HT-29 (cell line): ENCODE results near the gene XPNPEP1. TPM values are rescaled to one million over a fixed set of nuclear protein-coding genes. Genes with fewer than 3 reads are reported as not detected.
"Not testable (repeated sequence)": the region's sequence is repeated elsewhere in the genome, so short reads cannot be mapped to it uniquely, and the experiment has no call there.

Experiments
- DNase-seq: peaks from one replicate; pipeline ENCODE4 v3.0.0-alpha.2; 2015; ENCODE audit warnings: low spot score
- total RNA-seq: library from RNA; depleted of rRNA; stranded (reverse); fragments of >200 nt; shearing (Covaris generic); gene quantifications from 2 replicates; pipeline ENCODE4 v1.2.3, GENCODE V29; 2014

The XPNPEP1 gene
- total RNA-seq, 1 experiment from 2014 or later: 192 TPM

DNA sequence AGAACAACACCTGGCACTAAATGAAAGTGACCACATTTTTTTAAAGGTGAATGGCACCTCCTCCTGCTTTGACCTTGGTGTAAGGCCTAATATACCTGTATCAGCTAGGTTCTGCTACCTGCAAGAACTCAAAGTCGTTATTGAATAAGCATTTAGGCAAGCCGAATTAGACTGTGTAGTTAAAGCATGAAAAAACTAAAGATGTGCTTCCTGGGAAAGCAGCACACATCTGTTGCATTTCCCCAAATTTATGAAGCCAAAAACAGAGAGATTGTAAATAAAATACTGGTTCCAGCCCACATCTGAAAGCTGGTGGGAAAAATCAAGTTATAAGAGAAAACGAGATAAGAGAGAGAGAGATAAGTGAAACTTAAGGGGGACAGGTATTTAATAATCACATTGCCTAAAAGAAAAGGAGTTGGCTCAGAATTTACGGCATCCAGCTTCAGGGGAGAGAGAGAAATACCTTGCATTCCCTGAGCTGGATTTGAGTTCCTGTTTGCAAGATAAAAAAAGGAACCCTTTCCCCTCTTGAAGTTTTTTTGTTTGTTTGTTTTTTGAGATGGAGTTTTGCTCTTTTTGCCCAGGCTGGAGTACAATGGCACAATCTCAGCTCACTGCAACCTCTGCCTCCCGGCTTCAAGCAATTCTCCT lies 1.8 kb upstream of the XPNPEP1 start:
- no peak for DNase-seq

DNA sequence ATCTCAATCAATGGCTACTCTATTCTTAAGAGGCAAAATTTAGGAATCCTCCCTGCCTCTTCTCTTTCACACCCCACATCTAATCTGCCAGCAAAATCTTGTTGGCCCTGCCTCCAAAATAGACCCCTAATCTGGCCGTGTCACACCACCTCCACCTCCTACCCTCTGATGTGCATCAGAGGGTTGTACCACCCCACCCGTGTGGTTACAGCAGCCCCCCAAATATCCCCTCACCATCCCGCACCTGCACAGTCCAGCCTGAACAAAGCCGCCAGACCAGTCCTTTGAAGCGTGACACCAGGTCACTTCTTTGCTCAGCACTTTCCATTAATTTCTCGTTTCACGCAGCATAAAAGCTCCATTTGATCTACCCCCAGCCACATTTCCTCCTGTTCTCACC lies 776 bp upstream of the XPNPEP1 start:
- no peak for DNase-seq

DNA sequence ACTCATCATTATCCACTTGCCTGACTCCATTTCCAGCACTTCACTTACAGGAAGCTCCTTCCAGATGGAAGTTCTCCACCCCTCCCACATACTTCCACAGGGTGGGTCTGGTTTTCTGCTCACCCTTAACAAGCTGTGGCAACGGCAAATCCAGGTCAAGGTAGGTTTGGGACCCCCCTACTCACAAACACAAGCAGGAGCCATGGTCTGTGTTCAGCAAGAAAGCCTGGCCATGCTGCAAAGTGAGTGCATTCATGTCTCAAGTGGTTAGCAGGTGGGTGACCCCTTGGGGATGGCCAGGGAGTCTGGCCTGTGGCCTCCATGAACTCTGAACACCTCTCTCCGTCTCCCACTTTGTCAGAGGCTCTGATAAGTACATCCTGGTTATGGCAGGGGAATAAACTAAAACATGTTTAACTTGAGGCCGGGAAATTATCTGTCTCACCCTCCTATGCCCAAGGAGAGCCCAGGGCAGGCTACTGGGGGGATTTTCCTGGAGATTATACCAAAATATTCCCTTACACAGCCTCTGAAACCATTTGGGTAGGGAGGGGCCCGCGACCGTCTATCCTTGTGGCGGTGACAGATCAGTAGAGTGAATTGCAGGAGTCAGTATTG lies 844 bp downstream of the XPNPEP1 start:
- peak; percentile 75 for DNase-seq

DNA sequence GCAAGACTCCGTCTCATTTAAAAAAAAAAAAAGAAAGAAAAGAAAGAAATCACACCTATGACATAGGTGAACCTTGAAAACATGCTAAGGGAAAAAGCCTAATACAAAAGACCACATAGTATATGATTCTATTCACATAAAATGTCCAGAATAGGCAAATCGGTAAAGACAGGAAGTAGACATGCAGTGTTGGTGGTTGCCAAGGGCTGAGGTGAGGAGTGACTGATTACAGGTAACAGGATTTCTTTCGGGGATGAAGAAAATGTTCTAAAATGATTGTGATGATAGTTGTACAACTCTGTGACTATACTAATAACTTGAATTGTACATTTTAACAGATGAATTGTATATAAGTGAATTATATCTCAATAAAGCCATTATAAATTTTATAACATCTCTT lies 3.3 kb downstream of the XPNPEP1 start:
- no peak for DNase-seq

DNA sequence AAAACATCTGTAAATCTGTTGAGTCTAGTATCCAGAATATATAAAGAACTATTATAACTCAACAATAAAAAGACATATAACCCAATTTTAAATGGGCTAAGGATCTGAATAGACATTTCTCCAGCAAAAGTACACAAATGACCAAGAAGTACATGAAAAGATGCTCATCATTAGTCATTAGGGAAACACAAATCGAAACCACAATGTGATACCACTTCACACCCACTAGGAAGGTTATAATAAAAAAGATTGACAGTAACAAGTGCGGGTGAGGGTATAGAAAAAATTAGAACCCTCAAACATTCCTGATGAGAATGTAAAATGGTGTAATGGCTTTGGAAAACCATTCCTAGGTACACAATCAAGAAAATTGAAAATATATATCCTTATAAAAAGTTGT lies 4.1 kb downstream of the XPNPEP1 start:
- no peak for DNase-seq

DNA sequence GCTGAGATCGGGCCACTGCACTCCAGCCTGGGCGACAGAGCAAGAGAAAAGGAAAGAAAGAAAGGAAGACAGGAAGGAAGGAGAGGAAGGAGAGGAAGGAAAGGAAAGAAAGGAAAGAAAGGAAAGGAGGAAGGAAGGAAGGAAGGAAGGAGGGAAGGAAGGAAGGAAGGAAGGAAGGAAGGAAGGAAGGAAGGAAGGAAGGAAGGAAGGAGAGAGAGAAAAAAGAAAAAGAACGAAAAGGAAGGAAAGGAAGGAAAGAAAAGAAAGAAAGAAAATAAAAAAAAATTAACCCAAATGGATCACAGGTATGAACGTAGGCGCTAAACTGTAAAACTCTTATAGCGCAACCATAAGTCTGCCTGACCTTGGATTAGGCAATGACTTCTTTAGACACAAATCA lies 4.6 kb downstream of the XPNPEP1 start:
- DNase-seq: not testable (repeated sequence)

- DNase-seq: no peak
Observed at GRCh38 chr10:109915566-109915965, 7.7 kb downstream of the XPNPEP1 start.

DNA sequence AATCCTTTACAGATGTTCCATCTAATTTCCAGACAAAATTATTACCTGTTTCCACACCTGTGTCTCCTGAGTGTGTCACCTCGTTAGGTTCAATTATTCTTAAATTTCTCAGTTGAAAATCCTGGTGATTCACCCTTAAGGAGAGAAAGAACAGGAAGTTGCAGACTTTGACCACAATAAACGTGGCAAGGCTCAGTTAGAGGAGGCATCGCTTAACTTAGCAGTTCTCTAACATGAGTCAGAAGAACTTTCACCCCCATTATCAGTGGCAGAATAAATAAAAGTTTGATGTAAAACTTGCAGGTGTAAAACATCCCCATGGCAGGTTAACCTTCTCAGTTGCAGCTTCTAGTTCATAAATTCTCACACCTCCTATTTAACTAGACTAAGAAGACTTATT lies 8.3 kb downstream of the XPNPEP1 start:
- peak; percentile 90 for DNase-seq

DNA sequence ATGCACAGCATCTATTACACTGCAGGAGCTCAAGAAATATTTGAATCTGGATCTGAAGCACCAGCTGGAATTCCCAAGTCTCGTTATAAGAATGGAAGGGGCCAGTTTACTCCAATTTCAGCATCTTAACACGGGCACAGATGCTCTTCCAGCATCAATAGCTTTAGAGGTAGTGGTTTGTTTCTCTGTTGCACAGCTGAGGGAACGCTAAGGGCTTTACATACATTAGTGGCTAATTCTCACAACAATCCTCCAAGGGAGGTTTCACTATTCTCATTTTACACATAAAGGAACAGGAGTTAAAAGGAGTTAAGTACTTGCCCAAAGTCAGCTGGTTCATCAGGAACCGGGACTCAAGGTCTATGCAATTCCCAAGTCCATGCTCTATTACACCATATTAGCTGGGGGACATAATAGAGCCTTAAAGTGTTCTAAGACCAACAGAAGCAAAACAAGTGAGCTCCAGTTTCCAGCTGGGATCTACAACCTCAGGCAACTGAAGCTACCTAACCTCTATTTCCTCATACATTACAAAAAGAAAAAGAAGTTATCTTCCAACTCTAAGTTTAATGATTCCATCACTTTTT lies 9.9 kb downstream of the XPNPEP1 start:
- DNase-seq: no peak

DNA sequence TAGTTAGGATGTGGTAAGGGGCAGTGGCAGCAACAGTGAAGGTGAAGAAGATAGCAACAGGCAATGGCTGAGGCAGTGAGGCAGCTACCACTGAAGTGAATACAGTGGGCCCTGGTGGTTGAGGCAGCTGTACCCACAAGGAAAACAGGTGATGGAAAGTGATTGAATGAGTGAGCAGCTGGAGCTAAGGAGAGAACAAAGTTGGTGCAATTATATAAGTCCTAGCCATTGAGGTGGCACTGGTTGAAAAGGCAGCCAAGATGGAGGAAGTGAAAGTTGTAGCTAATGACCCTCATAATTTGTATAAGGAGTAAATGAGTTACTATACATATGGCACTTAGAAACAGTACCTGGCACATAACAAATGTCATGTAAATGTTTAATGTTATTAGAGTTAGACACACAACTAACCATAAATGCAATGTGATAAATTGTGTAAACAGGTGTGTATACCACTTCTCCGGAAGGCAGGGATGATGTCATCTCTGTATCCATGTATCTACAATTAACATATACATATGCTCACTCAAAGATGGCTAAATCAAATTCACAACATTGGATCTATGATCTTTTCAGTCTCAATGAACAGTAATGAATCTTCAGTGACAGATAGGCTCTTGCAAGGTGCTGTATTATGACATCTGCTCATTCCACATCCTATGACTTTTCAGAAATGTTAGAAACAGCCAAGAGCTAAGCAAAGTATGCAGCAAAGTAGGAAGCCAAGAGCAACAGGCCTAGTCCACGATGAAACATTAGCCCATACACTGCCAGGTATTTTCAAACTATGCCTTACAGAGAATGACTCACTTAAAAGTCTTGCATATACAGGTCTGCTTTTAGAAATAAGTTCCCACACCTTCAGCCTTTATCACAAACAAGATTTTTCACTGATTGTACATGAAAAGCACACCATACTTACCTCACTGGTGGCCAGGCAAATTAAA lies 10.7 kb downstream of the XPNPEP1 start:
- DNase-seq: peak; percentile 28

DNA sequence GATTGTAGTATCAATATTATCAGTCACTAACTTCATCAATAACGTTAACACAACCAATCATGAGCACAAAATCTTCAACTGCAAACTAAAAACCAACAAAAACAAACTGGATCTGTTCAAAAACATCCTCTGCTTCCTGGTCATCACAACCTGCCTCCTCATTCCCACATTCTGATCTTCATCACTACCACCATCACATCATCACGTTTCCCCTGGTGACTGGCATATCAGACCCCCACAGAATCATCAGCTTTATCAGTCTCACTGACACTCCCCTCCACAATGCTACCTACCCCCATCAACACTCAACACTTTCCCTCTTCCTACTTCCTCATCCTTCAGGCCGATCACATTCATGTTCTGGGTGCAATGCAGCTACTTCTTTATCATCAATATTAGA lies 11.4 kb downstream of the XPNPEP1 start:
- DNase-seq: no peak

- DNase-seq: peak; percentile 69
Observed at GRCh38 chr10:109906316-109906715, 17.0 kb downstream of the XPNPEP1 start.

GRCh38 chr10:109904397-109904796 lies 18.9 kb downstream of the XPNPEP1 start:
- DNase-seq: no peak

- DNase-seq: no peak
Observed at GRCh38 chr10:109902992-109903947, 20.0 kb downstream of the XPNPEP1 start.

GRCh38 chr10:109899356-109900331 lies 23.7 kb downstream of the XPNPEP1 start:
- no peak for DNase-seq

DNA sequence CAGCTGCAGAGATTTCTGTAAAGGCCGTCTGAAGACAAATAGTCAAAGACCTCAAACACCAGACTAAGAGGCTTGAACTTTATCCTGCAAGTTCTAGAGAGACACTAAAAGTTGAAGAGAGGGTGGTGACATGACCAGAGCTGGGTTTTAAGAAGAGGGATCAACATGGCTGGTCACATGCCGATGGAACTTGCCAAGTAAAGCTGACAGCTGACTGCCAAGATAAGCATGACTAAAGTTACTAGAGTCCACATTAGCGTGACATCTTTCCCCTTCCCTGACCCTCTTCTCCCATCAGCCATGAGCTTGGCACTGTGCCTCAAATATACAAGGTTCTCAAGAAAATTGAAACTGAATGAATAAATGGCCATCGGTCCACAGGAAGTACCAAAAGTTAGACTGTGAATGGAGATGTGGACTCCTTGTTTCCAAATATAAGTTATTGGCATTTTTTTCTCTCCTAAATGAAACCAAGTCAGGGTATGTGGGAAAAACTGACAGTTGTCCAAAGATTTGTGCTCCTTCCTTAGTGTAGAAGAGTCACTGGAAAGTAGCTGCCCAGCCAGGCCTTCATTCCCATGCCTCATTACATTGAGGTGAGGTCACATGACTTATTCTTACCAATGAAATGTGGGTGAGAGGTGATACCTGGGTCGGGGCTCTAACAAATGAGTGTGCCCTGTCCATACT lies 24.5 kb downstream of the XPNPEP1 start:
- DNase-seq: no peak

- DNase-seq: no peak
Observed at GRCh38 chr10:109898007-109898406, 25.3 kb downstream of the XPNPEP1 start.

- DNase-seq: no peak
Observed at GRCh38 chr10:109895848-109896247, 27.5 kb downstream of the XPNPEP1 start.
